IMR-90 (cell line): ENCODE results near the gene PPIA. TPM values are rescaled to one million over a fixed set of nuclear protein-coding genes. Genes with fewer than 3 reads are reported as not detected.

ENCODE experiments used
- ATAC-seq: fragments of 200-7000 bp; cut with Tn5 transposase; 2 replicates; pipeline ENCODE4 v1.9.1; 2020; ENCODE audit warnings: low read depth, mild to moderate bottlenecking, moderate library complexity
- BruUV-seq: library from RNA; stranded (reverse); fragments of 400-500 nt; replicated peaks from 2 replicates; lab custom pipeline; 2021; lab: Mats Ljungman, UMichigan
- CTCF ChIA-PET: fragments of 300-600 bp; formaldehyde crosslinking; extraction: SDS; loops from one replicate; lab custom pipeline; 2021; ENCODE audit warnings: antibody characterized with exemption; lab: Yijun Ruan, JAX
- POLR2A ChIA-PET: fragments of 300-600 bp; sonication (Branson Sonifier 250); formaldehyde crosslinking; loops from one replicate; lab custom pipeline; 2022; ENCODE audit warnings: antibody characterized with exemption; ENCODE audit not compliant: unreplicated experiment; lab: Charles Lee
- DNase-seq: peaks from one replicate; pipeline ENCODE4 v3.0.0; 2013
- H2AFZ ChIP-seq: replicated peaks from 2 replicates; pipeline ENCODE3; 2013; ENCODE audit warnings: low read length, mild to moderate bottlenecking; ENCODE audit not compliant: poor library complexity
- H2AK5ac ChIP-seq: 2 replicates; pipeline ENCODE4 v1.6.1; 2013; ENCODE audit warnings: low read depth, low read length, inconsistent platforms
- H2AK9ac ChIP-seq: replicated peaks from 2 replicates; pipeline ENCODE3; 2013; ENCODE audit warnings: mild to moderate bottlenecking, low read depth, low read length, moderate library complexity; ENCODE audit not compliant: poor library complexity
- H2BK120ac ChIP-seq: 2 replicates; pipeline ENCODE4 v1.6.1; 2013; ENCODE audit warnings: low read depth, low read length, inconsistent platforms
- H2BK15ac ChIP-seq: 3 replicates; pipeline ENCODE4 v1.6.1; 2013; ENCODE audit warnings: low read depth, low read length, inconsistent platforms
- H2BK20ac ChIP-seq: 2 replicates; pipeline ENCODE4 v1.6.1; 2013; ENCODE audit warnings: low read depth, mild to moderate bottlenecking, inconsistent platforms, low read length, moderate library complexity
- H2BK5ac ChIP-seq: 2 replicates; pipeline ENCODE4 v1.6.1; 2013; ENCODE audit warnings: mild to moderate bottlenecking, low read depth, low read length, inconsistent platforms; ENCODE audit not compliant: poor library complexity, severe bottlenecking
- H3K14ac ChIP-seq: replicated peaks from 2 replicates; pipeline ENCODE4 v1.6.1; 2013; ENCODE audit warnings: low read depth, low read length, inconsistent platforms
- H3K18ac ChIP-seq: 2 replicates; pipeline ENCODE4 v1.6.1; 2013; ENCODE audit warnings: low read depth, low read length, control low read depth
- H3K23ac ChIP-seq: 2 replicates; pipeline ENCODE4 v1.6.1; 2013; ENCODE audit warnings: low read depth, low read length, inconsistent platforms
- H3K27ac ChIP-seq: 2 replicates; pipeline ENCODE4 v1.5.1; 2013; ENCODE audit warnings: mild to moderate bottlenecking, control low read depth, low read length; ENCODE audit not compliant: insufficient read depth
- H3K27me3 ChIP-seq: 2 replicates; pipeline ENCODE4 v1.6.1; 2013; ENCODE audit warnings: low read length; ENCODE audit not compliant: control insufficient read depth, insufficient read depth
- H3K36me3 ChIP-seq: 2 replicates; pipeline ENCODE4 v1.6.1; 2013; ENCODE audit warnings: low read length, mixed read lengths; ENCODE audit not compliant: control insufficient read depth, insufficient read depth
- H3K4ac ChIP-seq: 2 replicates; pipeline ENCODE4 v1.6.1; 2013; ENCODE audit warnings: low read depth, low read length, inconsistent platforms
- H3K4me1 ChIP-seq: 2 replicates; pipeline ENCODE4 v1.6.1; 2013; ENCODE audit warnings: low read length, mixed read lengths; ENCODE audit not compliant: control insufficient read depth, insufficient read depth
- H3K4me2 ChIP-seq: 2 replicates; pipeline ENCODE4 v1.6.1; 2013; ENCODE audit warnings: low read depth, mild to moderate bottlenecking, control low read depth, low read length, moderate library complexity
- H3K4me3 ChIP-seq: 2 replicates; pipeline ENCODE4 v1.5.1; 2013; ENCODE audit warnings: low read depth, mild to moderate bottlenecking, control low read depth, low read length, moderate library complexity; ENCODE audit not compliant: insufficient read depth
- H3K56ac ChIP-seq: 2 replicates; pipeline ENCODE4 v1.6.1; 2013; ENCODE audit warnings: low read length, inconsistent platforms; ENCODE audit not compliant: insufficient read depth; ENCODE audit errors: extremely low read depth
- H3K79me1 ChIP-seq, 2 experiments: 2 replicates each; pipeline ENCODE4 v1.6.1; 2013; ENCODE audit warnings: low read length in 2 of 2, inconsistent platforms in 1 of 2, low read depth in 1 of 2
- H3K9ac ChIP-seq: 2 replicates; pipeline ENCODE4 v1.6.1; 2013; ENCODE audit warnings: low read depth, low read length, control low read depth
- H3K9me1 ChIP-seq: 2 replicates; pipeline ENCODE4 v1.6.1; 2013; ENCODE audit warnings: low read length, inconsistent platforms; ENCODE audit not compliant: insufficient read depth
- H3K9me3 ChIP-seq: 2 replicates; pipeline ENCODE4 v1.6.1; 2013; ENCODE audit warnings: low read length; ENCODE audit not compliant: control insufficient read depth, insufficient read depth
- H4K20me1 ChIP-seq: 2 replicates; pipeline ENCODE4 v1.6.1; 2013; ENCODE audit warnings: low read length, inconsistent platforms; ENCODE audit not compliant: insufficient read depth
- H4K5ac ChIP-seq: 2 replicates; pipeline ENCODE4 v1.6.1; 2013; ENCODE audit warnings: mild to moderate bottlenecking, low read depth, low read length, control low read depth
- H4K8ac ChIP-seq, 2 experiments: 2 replicates each; pipeline ENCODE4 v1.6.1; 2013; ENCODE audit warnings: low read depth in 2 of 2, low read length in 2 of 2, control low read depth in 1 of 2, inconsistent platforms in 1 of 2
- H4K91ac ChIP-seq: 2 replicates; pipeline ENCODE4 v1.6.1; 2013; ENCODE audit warnings: low read depth, low read length, inconsistent platforms; ENCODE audit not compliant: insufficient read depth
- CEBPB ChIP-seq: IDR thresholded peaks from 2 replicates; pipeline ENCODE4 v1.6.1; 2012; ENCODE audit warnings: low read depth, low read length, improper control_type of control experiment
- FOS ChIP-seq: fragments of 150-350 bp; IDR thresholded peaks from 2 replicates; pipeline ENCODE4 v1.6.1; 2016; ENCODE audit warnings: low read depth, low read length
- MAFK ChIP-seq: IDR thresholded peaks from 2 replicates; pipeline ENCODE4 v1.6.1; 2012; ENCODE audit warnings: low read depth, low read length, improper control_type of control experiment
- MAZ ChIP-seq: IDR thresholded peaks from 2 replicates; pipeline ENCODE4 v1.6.1; 2012; ENCODE audit warnings: low read depth, mild to moderate bottlenecking, low read length, improper control_type of control experiment, moderate library complexity, borderline replicate concordance
- MXI1 ChIP-seq: IDR thresholded peaks from 2 replicates; pipeline ENCODE4 v1.6.1; 2012; ENCODE audit warnings: low read depth, mild to moderate bottlenecking, low read length, moderate library complexity, borderline replicate concordance
- POLR2A ChIP-seq: IDR thresholded peaks from 2 replicates; pipeline ENCODE4 v1.6.1; 2012; ENCODE audit warnings: mild to moderate bottlenecking, low read depth, low read length
- USF2 ChIP-seq: fragments of 150-350 bp; IDR thresholded peaks from 2 replicates; pipeline ENCODE4 v1.6.1; 2017; ENCODE audit warnings: mild to moderate bottlenecking, antibody characterized with exemption, low read length, low read depth
- WGBS, 2 experiments: methylation state at CpG; one replicate each; pipeline versions ENCODE4 v1.1.5 to v1.1.7; 2013; ENCODE audit warnings: missing lambda C conversion rate in 2 of 2; ENCODE audit not compliant: insufficient read length in 1 of 2; ENCODE audit errors: extremely low coverage in 2 of 2; 5-methylcytosine and 5-hydroxymethylcytosine counted together
- dilution Hi-C: fragments of 300-500 bp; cut with HindIII; formaldehyde crosslinking; loops from one replicate; pipeline ENCODE4 v1.14.3; 2018; ENCODE audit warnings: low sequenced_read_pairs; ENCODE audit not compliant: unreplicated experiment
- in situ Hi-C: fragments of 300-500 bp; cut with MboI; formaldehyde crosslinking; loops from 3 replicates; pipeline ENCODE4 v1.14.3; 2019; ENCODE audit warnings: low sequenced_read_pairs, inconsistent platforms, mixed read lengths
- intact Hi-C: fragments of 100-400 bp; cut with micrococcal nuclease; formaldehyde crosslinking; loops from 2 replicates; pipeline ENCODE4 v1.10.0; 2022
- polyA plus RNA-seq, 3 experiments: library from polyadenylated mRNA; depleted of rRNA; stranded (reverse); fragments of >200 nt; gene quantifications; 2 replicates each; pipeline ENCODE4 v1.2.3, GENCODE V29; 2012; ENCODE audit warnings: low replicate concordance in 1 of 3
- total RNA-seq: library from RNA; depleted of rRNA; stranded (reverse); fragments of >200 nt; gene quantifications from 2 replicates; pipeline ENCODE4 v1.2.3, GENCODE V29; 2012

Gene PPIA
- total and polyA plus RNA-seq, 2 of the 4 experiments (the other 2 are of a cell fraction), result 3,396 to 4,883 TPM

- H3K4me2 ChIP-seq, result no peak overlapping the region
- peaks cover 27% of the 10 kb centered on the region for H3K36me3 ChIP-seq
- peaks cover 39% of the 10 kb centered on the region for H4K20me1 ChIP-seq
- H3K56ac ChIP-seq, result no peak overlapping the region
- no peak overlapping the region for H2BK5ac ChIP-seq
- no peak overlapping the region for H3K27ac ChIP-seq
- no peak overlapping the region for H4K8ac ChIP-seq
- H3K23ac ChIP-seq, result no peak overlapping the region
- BruUV-seq, result no TSS peak
- H2AFZ ChIP-seq, result no peak overlapping the region
- no peak overlapping the region for H3K9ac ChIP-seq
- no peak overlapping the region for H2BK120ac ChIP-seq
- ChIA-PET POLR2A (interaction anchor here (0.6 kb wide), 1 partner anchor 76 kb away, joined by 4 read pairs; no protein-coding TSS in a partner anchor), CTCF (no interaction called here)
- intact Hi-C loops (no loop called here), dilution Hi-C loops (no loop called here), in situ Hi-C loops (no loop called here)
- no peak overlapping the region for H3K4ac ChIP-seq
- H2AK9ac ChIP-seq, result no peak overlapping the region
- peaks cover 3 to 24% of the 10 kb centered on the region in 2 experiments; a peak in 3 of 4 replicates for H3K79me1 ChIP-seq
- ATAC-seq (no peak), DNase-seq (no peak)
- H2BK15ac ChIP-seq, result no peak overlapping the region
- no peaks in the 10 kb centered on the region for H3K27me3 ChIP-seq
- H3K4me3 ChIP-seq, result no peak overlapping the region
- H3K4me1 ChIP-seq, result 0 out of 2 replicates have a peak, but pooled peaks cover 2% of the 10 kb centered on the region
- H3K9me1 ChIP-seq, result peaks cover 8% of the 10 kb centered on the region
- H3K9me3 ChIP-seq, result no peaks in the 10 kb centered on the region
- H2AK5ac ChIP-seq, result no peak overlapping the region
- H4K91ac ChIP-seq, result no peak overlapping the region
- H4K5ac ChIP-seq, result no peak overlapping the region
- H3K14ac ChIP-seq, result no peak overlapping the region
- no peak for TF ChIP-seq USF2
- TF ChIP-seq MXI1, result no peak
- no peak for TF ChIP-seq POLR2A
- no peak for TF ChIP-seq MAZ
- no peak for TF ChIP-seq CEBPB
- no peak for TF ChIP-seq MAFK
- no peak for TF ChIP-seq FOS
- no peak overlapping the region for H2BK20ac ChIP-seq
- WGBS, 2 experiments, result 100% methylated on average over 2 of the region's 5 CpGs; no CpG with 5 or more reads in 1 of the 2 experiments
- H3K18ac ChIP-seq, result no peak overlapping the region
Measured at GRCh38 chr7:44805950-44806349, 9.5 kb downstream of the PPIA start.
